KMS-11 (cell line): ENCODE data around the gene SMAD3.

Experiments used
- H2AFZ ChIP-seq: fragments of 200-600 bp; sonication (generic); 2 replicates; pipeline ENCODE4 v1.6.1; 2016; ENCODE audit warnings: antibody characterized with exemption, mixed run types, low read depth
- H3K27ac ChIP-seq: fragments of 200-600 bp; sonication (generic); 2 replicates; pipeline ENCODE4 v1.6.1; 2016; ENCODE audit warnings: mild to moderate bottlenecking, mixed run types
- H3K27me3 ChIP-seq: fragments of 200-600 bp; sonication (generic); 2 replicates; pipeline ENCODE4 v1.6.1; 2017; ENCODE audit warnings: mild to moderate bottlenecking, low read depth, mixed run types, moderate library complexity; ENCODE audit not compliant: insufficient read depth
- H3K36me3 ChIP-seq: fragments of 200-600 bp; sonication (generic); 2 replicates; pipeline ENCODE4 v1.6.1; 2017; ENCODE audit warnings: mild to moderate bottlenecking, mixed run types; ENCODE audit not compliant: insufficient read depth
- H3K4me1 ChIP-seq: fragments of 200-600 bp; sonication (generic); 2 replicates; pipeline ENCODE4 v1.6.1; 2016; ENCODE audit warnings: mild to moderate bottlenecking, low read depth, mixed run types; ENCODE audit not compliant: poor library complexity, severe bottlenecking
- H3K4me2 ChIP-seq: fragments of 200-600 bp; sonication (generic); 2 replicates; pipeline ENCODE4 v1.7.0; 2016; ENCODE audit warnings: mild to moderate bottlenecking, mixed run types
- H3K4me3 ChIP-seq: fragments of 200-600 bp; sonication (generic); IDR thresholded peaks from 2 replicates; pipeline ENCODE4 v1.6.1; 2017; ENCODE audit warnings: low read depth, low read length, mixed read lengths; ENCODE audit not compliant: insufficient read depth
- H3K79me2 ChIP-seq: fragments of 200-600 bp; sonication (generic); 2 replicates; pipeline ENCODE4 v1.6.1; 2016; ENCODE audit warnings: low read depth, mixed run types; ENCODE audit not compliant: insufficient read depth
- H3K9ac ChIP-seq: fragments of 200-600 bp; sonication (generic); 2 replicates; pipeline ENCODE4 v1.6.1; 2016; ENCODE audit warnings: mild to moderate bottlenecking, mixed run types
- H4K20me1 ChIP-seq: fragments of 200-600 bp; sonication (generic); 2 replicates; pipeline ENCODE4 v1.6.1; 2016; ENCODE audit warnings: mild to moderate bottlenecking, mixed run types; ENCODE audit not compliant: insufficient read depth
- CTCF ChIP-seq: fragments of 200-600 bp; sonication (generic); conservative IDR thresholded peaks from 2 replicates; pipeline ENCODE4 v1.6.1; 2017; ENCODE audit warnings: low read depth, mild to moderate bottlenecking, antibody characterized with exemption, low read length, moderate library complexity, mixed read lengths

The SMAD3 gene

GRCh38 chr15:67066959-67067853 lies 1.8 kb downstream of the SMAD3 start:
- H4K20me1 ChIP-seq, result no peaks in the 10 kb centered on the region
- no peaks in the 10 kb centered on the region; the same call in 1 of the 2 replicates for H3K27me3 ChIP-seq
- peak overlapping the region; percentile 85; the same call in 1 of the 2 replicates for H2AFZ ChIP-seq
- H3K79me2 ChIP-seq, result no peaks in the 10 kb centered on the region; the same call in 1 of the 2 replicates
- H3K27ac ChIP-seq, result no peak overlapping the region
- H3K4me3 ChIP-seq, result no peak overlapping the region
- H3K4me2 ChIP-seq, result peak overlapping the region; percentile 95
- H3K4me1 ChIP-seq, result peaks cover 32% of the 10 kb centered on the region
- no peaks in the 10 kb centered on the region for H3K36me3 ChIP-seq
- TF ChIP-seq CTCF, result no peak
- peak overlapping the region; percentile 75; the same call in 1 of the 2 replicates for H3K9ac ChIP-seq

- Histone ChIP-seq H3K9ac (no peak overlapping the region), H3K4me1 (peaks cover 32% of the 10 kb centered on the region), H2AFZ (no peak overlapping the region), H3K36me3 (no peaks in the 10 kb centered on the region), H4K20me1 (no peaks in the 10 kb centered on the region), H3K27me3 (no peaks in the 10 kb centered on the region; the same call in 1 of the 2 replicates), H3K79me2 (no peaks in the 10 kb centered on the region; the same call in 1 of the 2 replicates), H3K4me3 (no peak overlapping the region), H3K27ac (no peak overlapping the region), H3K4me2 (peak overlapping the region; percentile 95; the same call in 1 of the 2 replicates)
- TF ChIP-seq CTCF, result no peak
Measured at GRCh38 chr15:67067930-67068551, 2.6 kb downstream of the SMAD3 start.

GRCh38 chr15:67068710-67069400 lies 3.5 kb downstream of the SMAD3 start:
- Histone ChIP-seq H3K36me3 (no peaks in the 10 kb centered on the region), H3K4me1 (peaks cover 35% of the 10 kb centered on the region), H3K4me2 (peak overlapping the region; percentile 95; the same call in 1 of the 2 replicates), H3K27me3 (no peaks in the 10 kb centered on the region; the same call in 1 of the 2 replicates), H3K79me2 (no peaks in the 10 kb centered on the region; the same call in 1 of the 2 replicates), H4K20me1 (no peaks in the 10 kb centered on the region), H2AFZ (no peak overlapping the region), H3K27ac (no peak overlapping the region), H3K4me3 (no peak overlapping the region), H3K9ac (no peak overlapping the region)
- TF ChIP-seq CTCF, result no peak

GRCh38 chr15:67070150-67070549 lies 4.7 kb downstream of the SMAD3 start:
- H3K4me3 ChIP-seq, result no peak overlapping the region
- H3K4me2 ChIP-seq, result no peak overlapping the region
- H3K9ac ChIP-seq, result no peak overlapping the region
- peaks cover 42% of the 10 kb centered on the region for H3K4me1 ChIP-seq
- TF ChIP-seq CTCF, result no peak
- no peaks in the 10 kb centered on the region for H3K36me3 ChIP-seq
- H3K27me3 ChIP-seq, result no peaks in the 10 kb centered on the region; the same call in 1 of the 2 replicates
- H2AFZ ChIP-seq, result no peak overlapping the region
- H3K27ac ChIP-seq, result no peak overlapping the region
- no peaks in the 10 kb centered on the region for H4K20me1 ChIP-seq
- H3K79me2 ChIP-seq, result no peaks in the 10 kb centered on the region; the same call in 1 of the 2 replicates
